Measurements from ENCODE around the gene SCMH1.

DNA sequence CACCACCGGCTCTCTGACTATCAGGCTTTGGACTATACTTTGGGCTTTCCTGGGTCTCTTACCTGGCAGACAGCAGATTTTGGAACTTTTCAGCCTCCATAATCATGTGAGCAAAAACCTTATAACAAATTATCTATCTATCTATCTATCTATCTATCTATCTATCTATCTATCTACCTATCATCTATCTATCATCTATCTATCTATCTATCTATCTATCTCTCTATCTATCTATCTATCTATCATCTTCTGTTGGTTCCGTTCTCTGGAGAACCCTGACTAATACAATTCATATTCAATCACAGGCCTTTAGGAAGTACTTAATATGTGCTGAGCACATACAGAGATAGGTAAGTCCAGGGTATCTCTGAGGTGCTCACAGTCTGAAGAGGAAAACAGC is 18.7 kb upstream of the SCMH1 start:
- TF ChIP-seq CTCF (tag by site-specific recombination; IDR thresholded peaks at IDR 0.05) (no peak), ZNF544 (tag by site-specific recombination; IDR thresholded peaks at IDR 0.05) (no peak), KLF16 (tag by site-specific recombination; IDR thresholded peaks at IDR 0.05) (no peak), ZNF837 (tag by site-specific recombination; IDR thresholded peaks at IDR 0.05) (no peak), ZNF510 (tag by site-specific recombination; IDR thresholded peaks at IDR 0.05; ENCODE audit: insufficient replicate concordance) (no peak), YY1 (tag by site-specific recombination; IDR thresholded peaks at IDR 0.05) (no peak)
